NCI-H2171 treated with DMSO at 0.1 percent for 48 hours (cell line): ENCODE measurements around the gene BCAS1.
"Not testable (repeated sequence)": the region's sequence is repeated elsewhere in the genome, so short reads cannot be mapped to it uniquely, and the experiment has no call there.

ENCODE experiments used
- DNase-seq: peaks from one replicate; lab custom pipeline; 2025; lab: John Stamatoyannopoulos, UW

BCAS1 gene

GRCh38 chr20:54017846-54018245, 52.5 kb downstream of the BCAS1 start:
- no peak for DNase-seq

GRCh38 chr20:54015496-54015895, 54.9 kb downstream of the BCAS1 start:
- peak; percentile 27 for DNase-seq

- DNase-seq = peak; percentile 88
These were observed 56.0 kb downstream of the BCAS1 start for GRCh38 chr20:54014293-54014926.

- DNase-seq = peak; percentile 31
These were observed 56.9 kb downstream of the BCAS1 start for GRCh38 chr20:54013471-54013870.

GRCh38 chr20:54011346-54011745, 59.0 kb downstream of the BCAS1 start:
- no peak for DNase-seq

- DNase-seq = not testable (repeated sequence)
These were observed 64.2 kb downstream of the BCAS1 start for GRCh38 chr20:54006216-54006615.

GRCh38 chr20:54005524-54005923, 64.9 kb downstream of the BCAS1 start:
- DNase-seq = no peak

- DNase-seq = no peak
These were observed 65.9 kb downstream of the BCAS1 start for GRCh38 chr20:54004445-54004844.

DNA sequence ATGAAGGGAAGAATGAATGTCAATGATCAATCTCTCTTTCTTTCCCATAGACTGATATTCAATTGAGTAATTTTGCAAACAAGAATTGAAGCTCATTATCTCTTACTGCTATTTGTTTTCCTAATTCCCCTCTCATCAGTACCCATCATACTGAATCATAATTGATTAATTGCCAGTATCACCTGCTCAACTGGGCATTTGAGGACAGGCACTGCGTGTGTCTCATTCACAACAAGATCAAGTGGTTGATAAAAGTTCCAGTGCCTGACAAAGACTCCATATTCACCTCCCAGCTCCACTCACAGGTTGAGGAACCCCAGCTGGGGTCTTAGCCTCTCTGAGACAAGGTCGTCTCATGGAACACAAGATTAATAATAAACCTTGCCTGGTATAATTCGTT, 67.7 kb downstream of the BCAS1 start:
- DNase-seq = no peak

- DNase-seq = no peak
These were observed 68.3 kb downstream of the BCAS1 start for GRCh38 chr20:54002056-54002575.

DNA sequence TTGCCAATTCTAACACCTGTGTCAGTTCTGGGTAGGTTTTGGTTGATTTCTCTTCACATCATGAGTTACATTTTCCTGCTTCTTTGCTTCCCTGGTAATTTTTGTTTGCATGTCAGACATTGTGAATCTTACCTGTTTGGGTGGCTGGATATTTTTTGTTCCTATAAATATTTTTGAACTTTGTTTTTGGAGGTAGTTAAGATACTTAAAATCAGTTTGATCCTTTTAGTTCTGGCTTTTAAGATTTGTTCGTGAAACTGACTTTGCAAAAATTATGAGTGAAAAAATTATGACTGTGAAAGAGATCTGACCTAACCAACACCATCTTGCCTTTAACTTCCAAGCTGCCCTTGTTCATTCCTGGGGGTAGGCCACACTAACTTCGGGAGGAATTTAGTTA, 69.5 kb downstream of the BCAS1 start:
- DNase-seq = no peak

DNA sequence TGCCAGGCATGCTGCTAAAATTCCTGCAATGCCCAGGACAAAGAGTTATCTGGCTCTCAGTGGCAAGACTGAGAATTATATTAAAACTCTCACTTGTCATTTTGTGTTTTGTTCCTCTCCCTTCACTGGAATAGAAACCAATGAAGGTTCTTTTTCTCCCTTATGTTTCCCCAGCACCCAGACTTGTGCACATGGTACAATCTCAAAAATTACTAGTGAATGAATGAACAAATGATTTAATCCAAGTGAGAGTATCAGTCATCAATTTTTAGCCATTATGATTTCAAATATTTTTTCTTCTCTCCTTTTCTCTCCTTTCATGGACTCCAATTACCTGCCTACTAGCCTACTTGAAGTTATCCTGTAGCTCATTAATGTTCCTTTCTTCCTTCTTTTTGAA, 70.1 kb downstream of the BCAS1 start:
- no peak for DNase-seq

GRCh38 chr20:53999077-53999476, 71.3 kb downstream of the BCAS1 start:
- no peak for DNase-seq

DNA sequence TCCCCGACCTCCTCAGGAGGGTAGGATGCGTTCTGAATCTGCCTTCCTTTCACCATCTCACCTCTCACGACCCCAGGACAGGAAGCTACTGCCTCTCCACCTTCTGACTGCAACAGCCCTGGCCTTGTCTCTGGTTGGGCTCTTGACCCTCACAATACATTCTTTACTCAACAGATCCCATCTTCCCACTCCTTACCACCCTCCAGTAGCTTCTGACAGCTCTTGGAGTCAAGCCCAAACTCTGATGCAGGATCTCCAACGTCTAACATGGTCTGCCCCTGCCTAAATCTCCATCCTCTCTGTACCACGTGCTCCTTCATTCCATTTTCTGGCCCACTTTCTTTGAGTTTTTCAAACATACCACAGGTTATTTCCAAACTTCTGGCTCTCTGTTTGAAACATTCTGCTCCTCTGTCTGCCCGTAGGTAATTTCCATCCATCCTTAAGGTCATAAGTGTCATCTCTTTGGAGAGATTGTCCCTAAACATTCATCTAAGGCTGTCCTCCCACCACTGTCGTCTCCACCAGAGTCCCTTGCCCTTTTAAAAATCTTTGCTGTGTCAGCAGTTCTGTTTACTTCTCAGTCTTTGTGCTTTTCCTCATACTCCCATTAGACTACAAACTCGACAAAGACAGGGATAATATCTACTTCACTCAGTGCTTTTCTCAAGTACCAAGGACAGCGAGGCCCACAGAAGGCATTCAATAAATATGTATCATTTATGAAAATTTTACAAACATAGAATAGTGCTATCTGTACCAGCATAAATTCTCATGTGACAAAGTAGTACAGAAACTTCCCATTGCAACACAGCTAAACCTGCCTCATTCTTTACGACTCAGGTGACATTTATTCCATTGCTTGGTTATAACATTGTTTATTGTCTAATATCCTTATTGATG, 73.6 kb downstream of the BCAS1 start:
- DNase-seq = no peak

GRCh38 chr20:53995949-53996348, 74.4 kb downstream of the BCAS1 start:
- DNase-seq = no peak

DNA sequence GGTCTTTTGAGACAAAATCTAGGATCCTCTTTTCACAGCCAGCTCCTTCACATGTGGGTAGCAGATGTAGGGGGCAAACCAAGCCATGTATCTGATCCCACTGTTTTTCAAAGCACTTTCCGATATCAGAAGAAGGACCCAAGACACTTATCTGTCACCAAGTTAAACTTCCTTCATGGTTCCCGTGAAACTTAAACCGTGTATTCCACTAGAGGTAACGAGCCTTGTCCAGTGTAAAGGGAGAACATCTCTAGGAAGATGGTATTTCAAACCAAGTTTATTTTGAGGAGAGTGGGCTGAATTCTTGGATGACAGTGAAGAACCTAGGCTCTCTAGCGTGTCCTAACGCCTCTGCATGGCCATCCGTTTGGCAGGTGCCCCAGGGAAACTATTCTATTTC, 76.3 kb downstream of the BCAS1 start:
- no peak for DNase-seq

DNA sequence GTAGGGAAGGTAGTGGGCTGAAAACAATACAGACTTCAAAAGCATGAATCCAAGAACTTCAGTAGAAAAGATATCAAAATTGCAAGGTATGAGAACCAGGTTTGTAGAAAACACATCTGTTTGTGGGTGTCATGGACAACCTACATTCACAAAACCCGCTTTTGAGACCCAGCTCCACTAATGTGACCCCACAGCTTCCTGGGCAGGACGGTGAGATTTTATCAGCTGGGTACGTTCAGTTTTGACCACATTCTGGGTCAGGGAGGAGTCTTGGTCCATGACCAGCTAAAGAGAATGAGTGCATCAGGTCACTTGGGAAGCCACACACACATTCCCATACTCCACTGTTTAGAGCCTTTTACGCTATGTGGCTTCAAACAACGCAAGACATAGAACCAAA, 77.1 kb downstream of the BCAS1 start:
- DNase-seq = no peak

DNA sequence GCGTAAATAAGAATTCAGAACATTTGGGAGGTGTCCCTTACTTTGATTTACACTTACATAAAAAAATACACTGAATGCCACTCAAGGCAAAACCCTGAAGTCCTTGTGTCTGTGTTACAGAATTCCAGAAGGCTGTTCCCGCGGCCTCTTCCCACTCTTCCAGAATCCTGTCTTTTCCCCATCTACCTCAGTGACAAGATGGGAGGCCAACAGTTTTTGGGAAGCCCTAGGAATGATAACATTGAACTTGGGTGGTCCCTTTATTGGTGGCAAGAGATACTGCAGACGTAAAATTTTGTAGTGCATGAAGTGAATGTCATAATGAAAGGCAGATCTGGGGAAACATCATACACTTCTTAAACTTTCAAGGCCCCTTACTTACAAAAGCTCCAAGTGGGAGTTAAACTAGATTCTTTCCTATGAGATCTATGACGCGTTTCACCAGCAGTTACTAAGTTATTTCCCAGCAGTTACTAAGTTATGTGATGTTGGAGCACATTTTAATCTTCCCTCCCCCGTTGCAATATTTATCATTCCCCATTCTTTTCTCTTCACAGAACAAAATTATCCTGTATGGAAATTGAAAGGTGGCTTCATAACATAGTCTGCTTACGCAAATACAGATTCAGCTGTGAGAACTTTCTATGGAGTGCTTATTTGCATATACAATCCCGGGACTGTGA, 79.5 kb downstream of the BCAS1 start:
- no peak for DNase-seq

GRCh38 chr20:53990003-53990402, 80.4 kb downstream of the BCAS1 start:
- no peak for DNase-seq

GRCh38 chr20:53989401-53989800, 81.0 kb downstream of the BCAS1 start:
- no peak for DNase-seq

- no peak for DNase-seq
These were observed 84.2 kb downstream of the BCAS1 start for GRCh38 chr20:53986037-53986650.

- DNase-seq = no peak
These were observed 85.3 kb downstream of the BCAS1 start for GRCh38 chr20:53985150-53985518.
